GM10847 (cell line): ENCODE measurements around the gene WHRN.

Experiments used
- POLR2A ChIP-seq: IDR thresholded peaks from 2 replicates; pipeline ENCODE4 v1.6.1; 2011; ENCODE audit not compliant: insufficient read length; ENCODE audit errors: extremely low read depth

The WHRN gene

DNA sequence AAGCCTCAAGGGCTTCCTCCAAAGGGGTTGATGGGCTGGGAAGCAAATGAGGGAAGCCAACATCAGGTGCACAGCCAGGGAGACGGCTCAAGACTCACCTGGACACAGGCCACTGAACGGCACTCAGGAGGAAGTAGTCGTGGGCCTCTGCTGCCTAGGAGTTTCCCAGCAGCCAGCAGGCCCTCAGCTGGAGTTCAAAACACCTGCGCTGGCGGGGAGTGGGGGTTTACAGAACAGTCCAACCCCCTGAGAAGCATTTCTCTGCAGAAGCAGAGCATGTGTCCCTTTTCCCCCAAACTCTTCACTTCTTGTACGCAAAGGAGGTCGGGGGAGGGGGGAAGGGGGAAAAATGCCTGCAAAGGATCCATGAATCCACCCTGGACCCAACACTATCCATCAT lies 2.3 kb downstream of the WHRN start:
- no peak for TF ChIP-seq POLR2A

DNA sequence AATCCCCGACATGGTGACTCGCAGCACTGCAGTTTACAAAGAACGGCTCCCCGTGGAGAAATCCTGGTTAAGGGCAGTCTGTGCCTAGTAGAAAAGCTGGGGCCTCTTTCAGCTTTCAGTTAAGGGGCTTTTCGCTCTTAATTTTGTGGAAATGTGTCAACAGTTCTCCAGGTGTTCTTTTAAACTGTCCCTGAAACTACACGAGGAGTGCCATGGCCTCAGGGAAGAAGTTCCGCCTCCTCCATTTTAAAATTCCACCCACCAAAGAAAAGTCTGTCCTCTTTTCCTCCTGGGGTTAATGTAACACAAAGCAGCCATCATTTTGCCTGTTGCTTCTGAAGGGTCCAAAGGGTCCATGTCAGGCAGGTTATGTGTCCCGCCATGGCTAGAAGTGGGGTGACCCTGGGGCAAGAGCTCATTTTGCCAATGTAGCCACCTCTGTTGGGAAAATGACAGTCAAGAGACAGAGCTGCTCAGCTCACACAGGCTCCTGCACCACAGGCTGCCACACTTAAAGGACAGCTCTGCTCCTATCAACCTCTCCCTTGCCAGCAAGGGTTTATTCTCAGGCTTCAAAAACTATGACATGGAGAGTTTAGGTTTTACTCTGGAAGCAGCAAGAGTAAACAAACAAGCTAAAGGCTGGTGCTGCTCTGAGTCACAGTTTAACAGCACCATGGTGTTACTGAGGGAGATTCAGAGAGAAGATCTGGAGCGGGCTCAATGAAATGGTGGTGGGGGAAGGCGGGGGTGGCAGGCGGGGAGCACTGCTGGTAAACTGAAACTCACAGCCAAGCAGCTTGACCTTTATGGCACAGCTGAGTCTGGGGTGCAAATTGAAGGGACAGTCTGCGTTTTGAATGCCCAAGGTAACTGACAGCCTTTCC lies 3.2 kb downstream of the WHRN start:
- TF ChIP-seq POLR2A: no peak

DNA sequence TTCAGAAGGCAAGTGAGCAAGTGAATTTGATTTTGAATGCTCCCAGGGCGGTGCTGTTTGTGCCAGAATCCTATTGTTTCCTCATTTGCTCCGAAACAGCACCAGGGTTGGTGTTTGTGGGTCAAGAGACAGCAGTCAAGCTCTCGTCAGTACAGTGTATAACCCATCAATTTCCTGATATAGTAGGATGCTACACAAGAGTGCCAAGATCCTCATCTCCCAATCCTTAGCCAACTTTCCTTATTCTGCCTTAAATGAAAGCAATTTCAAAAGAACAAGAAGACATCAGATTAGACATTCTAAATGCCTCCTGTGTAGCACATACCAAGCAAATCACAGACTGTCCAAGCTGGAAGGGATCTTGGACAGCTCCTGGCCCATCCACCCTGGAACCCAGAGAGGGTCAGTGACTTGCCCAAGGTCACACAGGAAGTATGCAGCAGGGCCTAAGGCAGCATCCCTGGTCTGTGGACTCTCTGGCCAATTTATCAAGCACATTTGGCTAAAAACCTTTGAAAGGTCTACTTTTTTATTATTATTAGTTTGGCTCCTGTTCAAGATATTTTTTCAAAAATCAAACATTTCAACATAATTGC lies 4.5 kb downstream of the WHRN start:
- no peak for TF ChIP-seq POLR2A

DNA sequence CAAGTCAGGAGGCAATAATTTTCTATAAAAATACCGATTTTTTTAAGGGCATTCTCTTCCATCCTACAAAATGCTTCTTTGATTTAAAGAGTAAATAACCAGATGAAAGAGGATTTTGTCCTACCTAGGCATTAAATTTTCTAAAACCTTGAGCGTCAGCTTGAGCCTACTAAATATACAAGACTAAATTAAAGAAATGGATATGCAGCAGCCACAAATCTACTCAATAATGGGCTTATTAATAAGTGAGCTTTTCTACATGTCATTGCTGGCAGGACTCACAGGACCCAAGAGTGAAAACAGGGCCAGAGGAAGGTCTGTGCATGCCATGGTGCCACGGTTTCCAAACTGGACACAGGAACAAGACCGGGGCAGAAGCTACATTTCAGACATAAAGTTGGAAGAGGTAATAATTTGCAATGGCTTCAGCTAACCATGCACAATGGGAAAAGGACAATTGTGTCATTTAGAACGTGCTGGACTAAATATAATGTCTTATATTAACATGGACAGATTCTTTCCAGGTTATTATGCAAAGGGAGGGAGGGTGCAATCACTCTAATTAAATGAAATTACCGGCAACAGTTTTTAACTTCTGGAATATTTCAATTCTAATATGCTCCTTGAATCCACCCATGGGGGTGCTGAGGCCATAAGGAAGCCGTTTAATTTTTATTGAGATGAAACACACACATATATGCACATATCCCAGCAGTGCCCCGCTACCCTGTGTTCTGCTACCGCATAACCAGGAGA lies 5.2 kb downstream of the WHRN start:
- TF ChIP-seq POLR2A: no peak

DNA sequence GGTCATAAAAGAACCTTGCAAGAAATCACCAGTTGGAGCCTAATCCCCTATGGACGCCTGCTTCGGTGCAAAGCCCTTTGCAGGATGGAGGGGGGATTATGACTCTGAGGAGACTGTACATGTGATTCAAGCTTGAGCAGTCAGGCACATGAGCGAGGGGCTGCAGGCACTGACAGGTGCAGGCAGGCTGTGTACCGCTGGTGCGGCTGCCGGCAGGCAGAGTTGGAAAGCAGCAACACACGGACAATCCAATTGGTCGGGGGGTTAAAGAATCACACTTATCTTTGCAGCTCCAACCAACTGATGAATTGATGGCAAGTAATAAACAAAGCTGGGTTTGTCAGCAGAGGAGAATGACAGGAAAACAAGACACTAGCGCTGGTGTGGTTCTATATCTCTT lies 5.7 kb downstream of the WHRN start:
- TF ChIP-seq POLR2A: no peak

DNA sequence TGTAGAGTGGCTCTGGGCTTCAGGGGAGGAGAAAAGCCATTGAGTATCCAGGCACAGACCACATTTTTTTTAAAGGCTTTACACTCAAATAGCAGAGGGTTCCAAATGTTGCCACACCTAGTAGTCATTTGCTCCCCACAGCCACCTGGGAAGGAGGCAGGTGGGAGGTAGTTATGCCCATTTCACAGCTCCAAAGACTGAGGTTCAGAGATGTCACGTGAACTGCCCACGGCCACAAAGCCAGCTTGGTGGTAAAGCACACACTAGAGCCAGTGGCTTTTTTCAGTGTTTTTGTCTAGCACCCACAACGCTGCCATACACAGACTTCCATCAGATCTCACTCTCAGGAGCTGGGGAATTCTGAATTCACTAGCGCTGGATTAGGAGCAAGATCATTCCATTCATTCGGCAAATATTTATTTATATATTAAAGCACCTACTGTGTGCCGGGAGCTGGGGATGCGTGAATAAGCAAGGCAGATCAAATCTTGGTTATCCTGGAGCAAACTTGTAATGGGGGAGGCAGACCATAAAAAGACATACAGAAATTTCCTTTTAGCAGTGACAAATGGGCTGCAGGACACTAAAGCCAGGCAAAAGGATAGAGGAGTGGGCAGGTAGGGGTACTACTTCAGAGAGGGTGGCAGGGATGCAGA lies 7.4 kb downstream of the WHRN start:
- TF ChIP-seq POLR2A: no peak

GRCh38 chr9:114497236-114497635 lies 8.0 kb downstream of the WHRN start:
- TF ChIP-seq POLR2A: no peak

DNA sequence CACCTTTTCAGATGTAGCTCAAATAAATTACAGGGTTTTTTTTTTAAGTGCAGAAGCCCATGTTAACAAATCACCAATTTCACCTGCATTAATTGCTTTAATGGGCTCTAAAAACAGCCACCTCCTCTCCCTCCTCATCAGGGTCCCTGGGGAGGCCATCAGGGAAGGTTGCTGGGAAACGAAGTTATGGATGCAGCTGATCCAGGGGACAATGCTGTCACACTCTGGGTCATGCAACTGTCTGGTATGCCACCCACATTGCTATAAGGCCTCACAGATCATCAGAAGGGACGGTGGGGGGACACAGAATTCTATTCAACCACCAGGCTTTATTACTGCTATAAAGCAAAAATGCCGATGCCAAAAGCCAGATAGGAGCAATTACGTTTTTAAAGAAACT lies 9.3 kb downstream of the WHRN start:
- no peak for TF ChIP-seq POLR2A

DNA sequence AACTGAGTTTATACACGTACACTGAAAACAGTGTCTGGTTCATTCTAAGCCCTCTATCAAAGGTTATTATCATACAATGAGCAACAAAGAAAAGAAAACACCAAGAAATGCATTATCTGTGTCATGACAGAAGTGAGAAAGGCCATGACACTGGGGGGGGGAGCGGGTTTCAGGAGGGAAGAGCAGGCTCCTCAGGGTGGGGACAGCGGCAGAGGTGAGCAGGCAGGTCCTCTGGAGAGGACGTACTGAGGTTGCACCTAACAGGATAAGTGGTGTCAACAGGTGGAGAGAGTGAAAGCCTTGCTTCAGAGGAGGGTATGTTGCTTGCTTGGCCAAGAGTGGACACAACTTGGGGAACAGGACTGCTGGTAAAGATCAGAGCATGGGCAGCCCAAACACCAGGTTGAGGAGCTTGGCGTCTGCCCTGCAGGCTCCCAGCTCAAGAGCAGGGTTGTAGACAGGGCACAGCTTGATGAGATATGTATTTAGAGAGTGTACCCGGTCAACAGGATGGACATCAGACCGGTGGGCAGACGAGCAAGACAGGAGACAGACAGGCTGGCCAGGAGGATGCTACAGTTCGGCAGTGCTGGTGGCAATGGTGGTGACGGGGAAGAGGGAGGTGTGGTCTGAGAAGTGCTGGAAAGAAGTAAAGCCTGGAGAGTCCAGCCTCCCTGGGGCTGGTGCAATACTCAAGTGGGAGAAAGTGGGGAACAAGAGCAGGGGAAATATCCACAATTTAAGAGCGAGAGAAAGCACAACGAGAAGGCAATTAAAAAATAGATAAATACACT lies 10.3 kb downstream of the WHRN start:
- TF ChIP-seq POLR2A: no peak

GRCh38 chr9:114493521-114494184 lies 11.6 kb downstream of the WHRN start:
- TF ChIP-seq POLR2A: no peak

- no peak for TF ChIP-seq POLR2A
These were observed 12.3 kb downstream of the WHRN start for GRCh38 chr9:114492991-114493390.

DNA sequence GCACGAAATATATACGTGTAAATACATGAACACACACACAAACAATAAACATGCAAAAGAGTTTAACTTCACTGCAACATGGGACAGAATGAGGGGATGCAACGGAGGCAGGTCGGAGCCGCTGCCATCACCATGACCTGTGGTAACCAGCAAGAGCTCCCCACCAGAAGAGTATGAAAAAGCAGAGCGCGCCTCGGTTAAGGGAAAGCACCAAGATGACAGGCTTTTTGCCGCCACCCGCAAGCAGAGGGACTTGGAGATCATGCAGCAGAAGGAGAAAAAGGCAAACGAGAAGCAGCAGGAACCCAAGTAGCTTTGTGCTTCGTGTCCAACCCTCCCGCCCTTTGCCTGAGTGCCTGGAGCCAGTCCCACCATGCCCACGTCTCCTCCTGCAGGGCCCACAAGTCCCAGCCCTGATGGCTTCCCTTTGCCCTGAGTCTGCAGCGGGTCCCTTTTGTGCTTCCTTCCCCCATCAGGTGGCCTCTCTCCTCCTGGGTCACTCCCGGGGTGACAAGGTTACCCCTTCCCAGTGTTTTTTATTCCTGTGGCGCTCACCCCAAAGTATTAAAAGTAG lies 13.8 kb downstream of the WHRN start:
- TF ChIP-seq POLR2A: no peak

DNA sequence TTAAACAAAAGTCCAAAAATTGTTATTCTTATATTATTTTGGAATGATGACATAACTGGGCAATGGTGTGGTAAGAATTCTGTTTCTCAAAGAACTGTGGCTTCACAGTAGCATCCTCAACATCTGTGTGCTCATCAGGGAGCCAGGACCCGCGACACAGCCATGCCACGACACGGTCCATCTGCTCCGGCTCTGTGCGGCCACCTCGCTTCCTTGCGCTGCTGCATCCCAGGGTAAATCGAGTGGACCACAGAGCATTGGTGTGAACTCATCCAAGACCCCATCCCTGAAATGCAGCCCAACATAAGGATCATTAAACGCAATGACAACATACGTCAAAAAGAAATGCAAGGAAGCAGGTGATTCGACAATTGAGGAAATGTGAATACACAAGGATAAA lies 15.3 kb downstream of the WHRN start:
- TF ChIP-seq POLR2A: no peak
